ENCODE results near the gene FRRS1. TPM values are rescaled to one million over a fixed set of nuclear protein-coding genes. Genes with fewer than 3 reads are reported as not detected.

Gene FRRS1
- total and polyA plus RNA-seq, 2 of the 4 experiments (the other 2 are of a cell fraction), result 3.8 to 23.5 TPM

DNA sequence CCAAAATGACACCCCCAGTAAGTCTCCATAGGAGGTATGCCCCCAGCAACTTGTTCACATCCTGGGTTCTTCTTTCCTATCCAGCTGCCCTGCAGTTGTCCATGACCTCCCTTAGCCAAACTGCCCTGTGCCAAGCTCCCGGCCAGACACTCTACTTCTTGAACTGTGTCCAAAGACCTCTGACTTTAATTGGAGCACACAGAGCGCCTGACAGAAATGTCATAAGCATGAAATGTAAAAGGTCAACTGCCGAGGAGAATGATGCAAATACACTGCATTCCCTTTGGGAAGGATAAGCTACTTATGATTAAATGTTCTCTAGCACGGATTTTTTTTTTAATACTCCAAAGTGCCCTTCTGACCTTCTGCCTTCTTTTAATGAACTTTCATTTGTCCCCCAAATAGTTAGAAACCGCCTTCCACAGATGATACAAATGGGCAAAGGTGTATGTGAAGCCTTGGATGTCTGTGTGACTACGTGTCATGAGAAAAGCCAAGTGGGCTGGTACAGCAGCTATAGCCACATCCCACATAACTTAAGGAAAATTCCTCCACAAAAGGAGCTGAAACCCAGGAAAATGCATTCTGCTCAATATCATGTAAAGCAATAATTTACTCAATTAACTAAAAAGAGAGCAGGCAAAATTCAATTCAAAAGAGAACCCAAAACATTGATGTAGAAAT lies 93.8 kb downstream of the FRRS1 start:
- Histone ChIP-seq H3K79me1 (ENCODE audit: low read depth in 1 of 2, low read length in 2 of 2) (no peaks in the 10 kb centered on the region), H3K14ac (replicated peaks; ENCODE audit: low read depth, low read length) (no peak overlapping the region), H3K36me3 (ENCODE audit: control insufficient read depth, insufficient read depth, low read length) (no peaks in the 10 kb centered on the region), H3K4ac (ENCODE audit: low read depth, low read length) (no peak overlapping the region), H3K27me3 (ENCODE audit: control insufficient read depth, insufficient read depth, low read length) (no peaks in the 10 kb centered on the region), H3K27ac (ENCODE audit: insufficient read depth, low read length) (no peak overlapping the region), H3K9me3 (ENCODE audit: control insufficient read depth, insufficient read depth, low read length) (no peaks in the 10 kb centered on the region), H3K4me1 (ENCODE audit: control insufficient read depth, insufficient read depth, low read length) (peaks cover 7% of the 10 kb centered on the region), H3K18ac (ENCODE audit: low read depth, low read length) (peak overlapping the region; percentile 64; the same call in 1 of the 2 replicates), H4K5ac (ENCODE audit: low read depth, low read length) (no peak overlapping the region), H3K4me3 (ENCODE audit: insufficient read depth, low read depth, low read length) (no peak overlapping the region), H2BK120ac (ENCODE audit: low read depth, low read length) (no peak overlapping the region), H2AK9ac (replicated peaks; ENCODE audit: low read depth, low read length, poor library complexity) (no peak overlapping the region), H4K8ac (ENCODE audit: low read depth in 2 of 2, low read length in 2 of 2) (no peak overlapping the region), H3K9ac (ENCODE audit: low read depth, low read length) (no peak overlapping the region), H2BK20ac (ENCODE audit: low read depth, low read length) (no peak overlapping the region), H3K56ac (ENCODE audit: extremely low read depth, insufficient read depth, low read length) (no peak overlapping the region), H3K9me1 (ENCODE audit: insufficient read depth, low read length) (no peaks in the 10 kb centered on the region), H3K4me2 (ENCODE audit: low read depth, low read length) (no peak overlapping the region), H2AK5ac (ENCODE audit: low read depth, low read length) (no peak overlapping the region), H2BK15ac (ENCODE audit: low read depth, low read length) (no peak overlapping the region), H4K91ac (ENCODE audit: insufficient read depth, low read depth, low read length) (no peak overlapping the region), H4K20me1 (ENCODE audit: insufficient read depth, low read length) (no peaks in the 10 kb centered on the region), H2AFZ (replicated peaks; ENCODE audit: low read length, poor library complexity) (no peak overlapping the region), H2BK5ac (ENCODE audit: low read depth, low read length, poor library complexity, severe bottlenecking) (no peak overlapping the region), H3K23ac (ENCODE audit: low read depth, low read length) (no peak overlapping the region)
- ChIA-PET CTCF (interaction anchor here (0.7 kb wide), 1 partner anchor 11 kb away, joined by 4 read pairs; no protein-coding TSS in a partner anchor), POLR2A (ENCODE audit: unreplicated experiment) (no interaction called here)
- TF ChIP-seq RFX5 (IDR thresholded peaks at IDR 0.05; ENCODE audit: low read depth, low read length), result no peak
- no peak for TF ChIP-seq RCOR1 (IDR thresholded peaks at IDR 0.05; ENCODE audit: insufficient replicate concordance, low read length)
- TF ChIP-seq POLR2A (IDR thresholded peaks at IDR 0.05; ENCODE audit: low read depth, low read length), result no peak
- no peak for TF ChIP-seq FOS (IDR thresholded peaks at IDR 0.05; ENCODE audit: low read depth, low read length)
- no peak for TF ChIP-seq MAFK (IDR thresholded peaks at IDR 0.05; ENCODE audit: low read depth, low read length)
- TF ChIP-seq MAZ (IDR thresholded peaks at IDR 0.05; ENCODE audit: borderline replicate concordance, low read depth, low read length), result no peak
- no peak for TF ChIP-seq NFE2L2 (IDR thresholded peaks at IDR 0.05; ENCODE audit: low read depth, low read length)
- no peak for TF ChIP-seq RAD21 (IDR thresholded peaks at IDR 0.05; ENCODE audit: low read length)
- TF ChIP-seq CEBPB (IDR thresholded peaks at IDR 0.05; ENCODE audit: low read depth, low read length), result no peak
- no peak for TF ChIP-seq MXI1 (IDR thresholded peaks at IDR 0.05; ENCODE audit: borderline replicate concordance, low read depth, low read length)
- TF ChIP-seq SMC3 (IDR thresholded peaks at IDR 0.05; ENCODE audit: low read depth, low read length), result no peak
- TF ChIP-seq, protein P1, sequence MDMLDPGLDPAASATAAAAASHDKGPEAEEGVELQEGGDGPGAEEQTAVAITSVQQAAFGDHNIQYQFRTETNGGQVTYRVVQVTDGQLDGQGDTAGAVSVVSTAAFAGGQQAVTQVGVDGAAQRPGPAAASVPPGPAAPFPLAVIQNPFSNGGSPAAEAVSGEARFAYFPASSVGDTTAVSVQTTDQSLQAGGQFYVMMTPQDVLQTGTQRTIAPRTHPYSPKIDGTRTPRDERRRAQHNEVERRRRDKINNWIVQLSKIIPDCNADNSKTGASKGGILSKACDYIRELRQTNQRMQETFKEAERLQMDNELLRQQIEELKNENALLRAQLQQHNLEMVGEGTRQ (IDR thresholded peaks at IDR 0.05; ENCODE audit: low read depth, low read length), result no peak
- TF ChIP-seq BHLHE40 (IDR thresholded peaks at IDR 0.05; ENCODE audit: low read depth, low read length), result no peak
- no peak for TF ChIP-seq CHD1 (IDR thresholded peaks at IDR 0.05; ENCODE audit: low read depth, low read length)
- TF ChIP-seq, protein P2, sequence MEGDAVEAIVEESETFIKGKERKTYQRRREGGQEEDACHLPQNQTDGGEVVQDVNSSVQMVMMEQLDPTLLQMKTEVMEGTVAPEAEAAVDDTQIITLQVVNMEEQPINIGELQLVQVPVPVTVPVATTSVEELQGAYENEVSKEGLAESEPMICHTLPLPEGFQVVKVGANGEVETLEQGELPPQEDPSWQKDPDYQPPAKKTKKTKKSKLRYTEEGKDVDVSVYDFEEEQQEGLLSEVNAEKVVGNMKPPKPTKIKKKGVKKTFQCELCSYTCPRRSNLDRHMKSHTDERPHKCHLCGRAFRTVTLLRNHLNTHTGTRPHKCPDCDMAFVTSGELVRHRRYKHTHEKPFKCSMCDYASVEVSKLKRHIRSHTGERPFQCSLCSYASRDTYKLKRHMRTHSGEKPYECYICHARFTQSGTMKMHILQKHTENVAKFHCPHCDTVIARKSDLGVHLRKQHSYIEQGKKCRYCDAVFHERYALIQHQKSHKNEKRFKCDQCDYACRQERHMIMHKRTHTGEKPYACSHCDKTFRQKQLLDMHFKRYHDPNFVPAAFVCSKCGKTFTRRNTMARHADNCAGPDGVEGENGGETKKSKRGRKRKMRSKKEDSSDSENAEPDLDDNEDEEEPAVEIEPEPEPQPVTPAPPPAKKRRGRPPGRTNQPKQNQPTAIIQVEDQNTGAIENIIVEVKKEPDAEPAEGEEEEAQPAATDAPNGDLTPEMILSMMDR (conservative IDR thresholded peaks at IDR 0.05; ENCODE audit: low read depth, low read length), result no peak
- dilution Hi-C loops (cut with HindIII; ENCODE audit: low sequenced_read_pairs, unreplicated experiment) (no loop called here), in situ Hi-C loops (cut with MboI; ENCODE audit: low sequenced_read_pairs) (no loop called here), intact Hi-C loops (cut with micrococcal nuclease) (no loop called here)
- no CpG with 5 or more reads among the region's 6 CpGs for WGBS, 2 experiments (ENCODE audit: extremely low coverage in 2 of 2, insufficient read length in 1 of 2)
- DNase-seq (peak; percentile 43), ATAC-seq (ENCODE audit: low read depth) (peak; percentile 42; the same call in 1 of the 2 replicates)
- BruUV-seq (replicated peaks), result no TSS peak

Data from IMR-90 (cell line).